HG03342 (cell line): Measurements from ENCODE around the gene C11orf58.

Experiments used
- ATAC-seq: cut with Tn5 transposase; IDR thresholded peaks from one replicate; pipeline ENCODE4 v1.9.1; 2021; ENCODE audit warnings: mild to moderate bottlenecking, moderate library complexity; ENCODE audit not compliant: unreplicated experiment

Gene C11orf58

GRCh38 chr11:16738193-16738946 is at the start of gene C11orf58:
Gene C11orf58 (plus strand): TSS chr11:16738647. CDS start chr11:16738779, 132 bp downstream.
- ATAC-seq, result peak; percentile 98

- ATAC-seq, result no peak
These were observed 48.4 kb upstream of the C11orf58 start for GRCh38 chr11:16690086-16690485.

GRCh38 chr11:16703795-16704194 is 34.7 kb upstream of the C11orf58 start:
- ATAC-seq, result no peak

GRCh38 chr11:16713594-16713993 is 24.9 kb upstream of the C11orf58 start:
- ATAC-seq, result no peak

- ATAC-seq, result no peak
These were observed 15.7 kb upstream of the C11orf58 start for GRCh38 chr11:16722581-16723344.

GRCh38 chr11:16727806-16728205 is 10.6 kb upstream of the C11orf58 start:
- ATAC-seq, result no peak

GRCh38 chr11:16737818-16738192 is 642 bp upstream of the C11orf58 start:
- ATAC-seq, result peak; percentile 12

GRCh38 chr11:16738947-16739815 is 734 bp downstream of the C11orf58 start:
- ATAC-seq, result peak; percentile 0

- no peak for ATAC-seq
These were observed 3.0 kb downstream of the C11orf58 start for GRCh38 chr11:16741473-16741872.

- ATAC-seq, result no peak
These were observed 5.0 kb downstream of the C11orf58 start for GRCh38 chr11:16743478-16743877.

GRCh38 chr11:16744128-16744725 is 5.8 kb downstream of the C11orf58 start:
- ATAC-seq, result no peak

- no peak for ATAC-seq
These were observed 7.6 kb downstream of the C11orf58 start for GRCh38 chr11:16745950-16746605.

- no peak for ATAC-seq
These were observed 10.6 kb downstream of the C11orf58 start for GRCh38 chr11:16749092-16749491.

- ATAC-seq, result peak; percentile 48
These were observed 11.2 kb downstream of the C11orf58 start for GRCh38 chr11:16749666-16750065.

GRCh38 chr11:16750417-16750816 is 12.0 kb downstream of the C11orf58 start:
- no peak for ATAC-seq

- no peak for ATAC-seq
These were observed 20.1 kb downstream of the C11orf58 start for GRCh38 chr11:16758382-16759024.

- no peak for ATAC-seq
These were observed 21.5 kb downstream of the C11orf58 start for GRCh38 chr11:16759857-16760508.

GRCh38 chr11:16763746-16764145 is 25.3 kb downstream of the C11orf58 start:
- ATAC-seq, result no peak

- no peak for ATAC-seq
These were observed 26.4 kb downstream of the C11orf58 start for GRCh38 chr11:16764888-16765287.
